HG02588 (cell line): Measurements from ENCODE around the gene EGR2.

ENCODE experiments used
- ATAC-seq: cut with Tn5 transposase; IDR thresholded peaks from one replicate; pipeline ENCODE4 v1.9.1; 2021; ENCODE audit warnings: mild to moderate bottlenecking, moderate library complexity; ENCODE audit not compliant: unreplicated experiment

The EGR2 gene

GRCh38 chr10:62818426-62819011 is 2.4 kb upstream of the EGR2 start:
- no peak for ATAC-seq

- ATAC-seq = peak; percentile 31
Observed at GRCh38 chr10:62817766-62818425, 1.7 kb upstream of the EGR2 start.

DNA sequence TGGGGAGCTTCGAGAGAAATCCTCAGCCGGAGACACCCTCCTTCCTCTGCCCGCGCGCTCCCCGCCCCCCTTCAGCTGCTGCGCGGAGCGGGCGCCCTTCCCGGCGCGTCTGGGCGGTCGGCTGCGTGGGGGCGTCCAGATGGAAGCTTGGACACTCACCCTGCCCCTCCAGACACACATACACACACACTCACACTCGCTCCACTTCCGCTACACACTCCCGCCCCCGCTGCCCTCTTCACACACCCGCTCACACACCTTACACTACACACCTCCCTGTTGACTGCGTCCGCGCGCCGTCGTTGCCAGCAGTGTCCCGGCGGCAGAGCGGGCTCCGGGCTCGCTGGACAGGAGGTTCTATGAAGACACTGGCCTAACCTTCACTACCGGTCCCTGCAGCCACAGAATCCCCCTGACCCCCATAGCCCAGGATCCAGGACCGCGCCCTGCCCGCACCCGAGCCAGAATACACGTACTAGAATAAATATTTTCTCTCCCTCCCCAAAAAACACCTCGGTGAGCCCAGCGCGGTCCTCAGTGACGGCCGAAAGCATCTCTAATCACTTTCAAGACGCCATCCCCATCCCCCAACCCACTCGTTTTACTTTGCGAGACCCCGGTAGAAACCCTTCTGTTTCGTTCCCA is 1.1 kb upstream of the EGR2 start:
- ATAC-seq = peak; percentile 0

- no peak for ATAC-seq
Observed at GRCh38 chr10:62816076-62816330, 163 bp downstream of the EGR2 start.

GRCh38 chr10:62815381-62816075 is 638 bp downstream of the EGR2 start:
- no peak for ATAC-seq

DNA sequence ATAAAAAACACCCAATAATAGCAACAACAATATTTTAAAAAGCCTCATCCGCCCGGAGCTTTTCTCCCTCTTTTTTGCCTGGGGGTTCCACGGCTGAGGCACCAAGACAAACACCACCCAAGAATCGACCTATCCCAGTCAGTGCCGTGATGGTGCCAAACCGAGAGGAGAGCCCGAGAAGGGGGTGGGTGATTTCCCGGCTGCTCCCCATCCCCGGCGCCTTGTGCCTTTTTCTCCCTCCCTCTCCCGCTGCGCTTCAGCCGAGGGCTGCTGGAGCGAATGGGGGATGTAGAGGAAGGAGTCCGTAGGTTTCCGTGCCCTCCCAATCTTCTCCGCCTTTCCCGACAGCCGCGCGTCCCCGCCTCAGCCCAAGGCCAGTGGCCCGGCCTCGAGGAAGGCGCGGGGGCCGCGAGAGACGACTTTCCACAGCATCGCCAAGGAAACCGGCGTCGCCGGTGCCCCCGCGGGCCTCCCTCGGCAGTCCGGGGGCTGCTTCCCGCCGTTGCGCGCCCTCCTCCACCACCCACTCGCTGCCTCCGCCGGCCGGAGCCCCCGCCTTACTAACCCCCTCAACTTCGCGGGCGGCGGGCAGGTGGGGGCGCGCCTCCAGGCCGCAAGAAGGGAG is 1.3 kb downstream of the EGR2 start:
- ATAC-seq = no peak

DNA sequence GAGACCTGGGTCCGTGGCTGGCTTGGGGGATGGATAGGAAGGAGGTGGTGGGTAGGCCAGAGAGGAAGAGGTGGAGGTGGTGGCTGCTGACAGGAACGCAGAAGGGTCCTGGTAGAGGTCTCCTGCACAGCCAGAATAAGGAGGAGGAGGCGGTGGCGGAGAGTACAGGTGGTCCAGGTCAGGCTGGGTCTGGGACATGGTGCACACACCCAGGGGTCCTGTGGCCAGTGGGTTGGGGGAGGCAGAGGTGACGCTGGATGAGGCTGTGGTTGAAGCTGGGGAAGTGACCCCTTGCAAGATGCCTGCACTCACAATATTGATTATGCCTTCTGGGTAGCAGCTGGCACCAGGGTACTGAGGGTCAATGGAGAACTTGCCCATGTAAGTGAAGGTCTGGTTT is 2.2 kb downstream of the EGR2 start:
- no peak for ATAC-seq

- ATAC-seq = no peak
Observed at GRCh38 chr10:62813453-62813852, 2.7 kb downstream of the EGR2 start.

- ATAC-seq = no peak
Observed at GRCh38 chr10:62812672-62813439, 3.3 kb downstream of the EGR2 start.

- peak; percentile 37 for ATAC-seq
Observed at GRCh38 chr10:62811159-62811875, 4.8 kb downstream of the EGR2 start.

- no peak for ATAC-seq
Observed at GRCh38 chr10:62810156-62810902, 5.8 kb downstream of the EGR2 start.

- no peak for ATAC-seq
Observed at GRCh38 chr10:62806251-62806650, 9.9 kb downstream of the EGR2 start.

DNA sequence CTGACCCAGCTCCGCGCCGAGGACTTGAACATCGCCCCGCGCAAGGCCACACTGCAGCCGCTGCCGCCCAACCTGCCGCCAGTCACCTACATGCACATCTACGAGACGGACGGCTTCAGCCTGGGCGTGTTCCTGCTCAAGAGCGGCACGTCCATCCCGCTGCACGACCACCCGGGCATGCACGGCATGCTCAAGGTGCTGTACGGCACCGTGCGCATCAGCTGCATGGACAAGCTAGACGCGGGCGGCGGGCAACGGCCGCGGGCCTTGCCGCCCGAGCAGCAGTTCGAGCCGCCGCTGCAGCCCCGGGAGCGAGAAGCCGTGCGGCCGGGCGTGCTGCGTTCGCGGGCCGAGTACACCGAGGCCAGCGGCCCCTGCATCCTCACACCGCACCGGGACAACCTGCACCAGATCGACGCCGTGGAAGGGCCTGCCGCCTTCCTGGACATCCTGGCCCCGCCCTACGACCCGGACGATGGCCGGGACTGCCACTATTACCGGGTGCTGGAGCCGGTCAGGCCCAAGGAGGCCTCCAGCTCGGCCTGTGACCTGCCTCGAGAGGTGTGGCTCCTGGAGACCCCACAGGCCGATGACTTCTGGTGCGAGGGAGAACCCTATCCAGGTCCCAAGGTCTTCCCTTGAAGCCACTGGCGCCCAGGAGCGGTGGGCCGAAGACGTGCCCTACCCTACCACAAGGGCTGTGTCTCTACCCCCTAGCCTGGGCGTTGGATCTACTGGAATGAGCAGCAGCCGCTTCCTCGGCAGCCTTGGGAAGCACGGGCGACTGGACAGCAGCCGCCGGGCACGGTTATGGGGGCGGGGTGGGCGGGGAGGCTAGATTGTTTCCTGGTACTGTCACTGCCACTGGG is 10.7 kb downstream of the EGR2 start:
- no peak for ATAC-seq

GRCh38 chr10:62804356-62805230 is 11.6 kb downstream of the EGR2 start, which contains the start of gene ADO:
Gene ADO, plus strand, starts transcription at chr10:62804720. Its CDS starts 340 bp downstream, at chr10:62805060.
- peak; percentile 87 for ATAC-seq

DNA sequence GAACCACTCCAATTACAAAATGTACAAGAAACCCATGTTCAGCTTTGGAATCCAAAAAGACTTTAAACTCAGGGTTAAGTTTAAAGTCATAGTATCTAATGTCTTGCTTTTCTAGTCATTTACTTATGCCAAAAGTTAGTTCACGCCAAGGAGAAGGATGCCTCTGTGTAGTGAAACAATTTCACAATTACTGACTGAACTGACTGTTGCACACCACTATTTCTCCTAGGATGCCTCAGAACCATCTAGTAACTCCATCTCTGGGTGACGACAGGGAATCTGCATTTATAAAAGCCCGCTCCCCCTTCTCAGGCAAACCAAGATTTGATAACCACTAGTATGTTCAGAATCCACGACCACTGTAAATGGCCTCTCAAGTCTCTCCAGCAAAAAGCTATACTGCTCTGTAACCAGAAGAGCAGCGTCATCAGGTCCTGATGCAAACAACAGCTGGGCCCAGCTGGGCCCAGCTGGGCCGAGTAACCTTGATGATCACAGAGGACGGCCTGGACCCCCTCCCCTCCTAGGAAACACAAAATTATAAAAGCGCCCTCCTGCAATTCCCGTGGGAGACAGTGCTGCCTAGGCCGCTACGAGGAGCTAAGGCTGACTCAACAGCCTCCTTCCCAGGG is 12.3 kb downstream of the EGR2 start:
- peak; percentile 2 for ATAC-seq

DNA sequence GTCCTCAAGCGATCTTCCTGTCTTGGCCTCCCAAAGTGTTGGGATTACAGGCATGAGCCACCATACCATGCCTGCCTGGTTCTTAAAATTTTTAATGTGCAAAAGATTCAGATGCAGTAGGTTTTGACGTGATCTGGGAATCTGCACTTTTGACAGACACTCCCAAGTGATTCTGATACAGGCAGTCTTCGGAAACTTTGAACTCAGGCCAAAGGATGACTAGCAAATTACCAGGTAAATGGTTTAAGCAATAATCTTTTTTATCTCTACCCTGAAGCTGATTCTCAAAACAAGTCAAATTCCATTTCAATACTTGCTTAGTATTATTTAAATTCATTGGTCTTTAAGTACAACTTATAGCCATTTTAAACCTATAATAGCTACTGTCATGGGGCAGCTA is 14.3 kb downstream of the EGR2 start:
- no peak for ATAC-seq

DNA sequence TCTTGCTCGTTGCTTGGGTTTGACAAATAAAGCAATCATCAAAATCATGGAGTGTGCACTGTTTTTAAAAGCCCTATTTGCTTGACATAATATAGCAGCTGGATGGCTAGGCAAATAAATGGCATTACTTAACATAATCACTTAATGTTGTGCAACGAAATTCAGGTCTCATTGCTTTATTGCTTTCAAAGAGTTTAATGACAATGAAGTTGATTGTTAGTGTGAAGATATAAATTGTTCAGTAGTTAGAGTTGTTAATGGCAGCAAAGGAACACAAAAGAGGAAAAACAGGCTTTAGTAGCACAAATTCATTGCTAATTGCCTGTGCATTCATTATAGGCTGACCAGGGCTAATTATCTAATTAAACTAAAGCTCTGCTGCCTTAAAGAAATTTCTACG is 19.3 kb downstream of the EGR2 start:
- no peak for ATAC-seq
